ENCODE data around the gene QARS1. TPM values are rescaled to one million over a fixed set of nuclear protein-coding genes. Genes with fewer than 3 reads are reported as not detected.

Gene QARS1
- total RNA-seq, 1 donor from 2014 or later, result 243 TPM

- intact Hi-C loops (cut with micrococcal nuclease), result no loop called here
Observed at GRCh38 chr3:49054344-49054862, 50.2 kb downstream of the QARS1 start.

GRCh38 chr3:49053543-49053942 is 51.0 kb downstream of the QARS1 start:
- intact Hi-C loops (cut with micrococcal nuclease), result no loop called here

Other genes with a start within 250 kb of the QARS1 start
- gene SLC25A20, start 205.9 kb downstream of the QARS1 start, total RNA-seq, result 28.6 and 30.0 TPM in 2 replicates
- gene ARIH2, start 185.9 kb downstream of the QARS1 start, total RNA-seq, result 114 and 119 TPM in 2 replicates
- gene P4HTM, start 114.5 kb downstream of the QARS1 start, total RNA-seq, result 37.9 and 39.8 TPM in 2 replicates
- 156 TPM in 2 replicates for gene WDR6, start 97.4 kb downstream of the QARS1 start, total RNA-seq
- 21.9 and 23.7 TPM in 2 replicates for gene DALRD3, start 86.2 kb downstream of the QARS1 start, total RNA-seq
- 110 and 111 TPM in 2 replicates for gene NDUFAF3, start 82.6 kb downstream of the QARS1 start, total RNA-seq
- 259 and 264 TPM in 2 replicates for gene IMPDH2, start 75.4 kb downstream of the QARS1 start, total RNA-seq
- 138 and 147 TPM in 2 replicates for gene QRICH1, start 10.7 kb downstream of the QARS1 start, total RNA-seq
- gene USP19, start 16.1 kb upstream of the QARS1 start, total RNA-seq, result 61.2 and 63.5 TPM in 2 replicates
- not detected in 2 replicates for gene LAMB2, start 28.3 kb upstream of the QARS1 start, total RNA-seq
- gene CCDC71, start 61.6 kb upstream of the QARS1 start, total RNA-seq, result 23.4 and 24.0 TPM in 2 replicates
- gene KLHDC8B, start 66.8 kb upstream of the QARS1 start, total RNA-seq, result 0.66 and 1.1 TPM in 2 replicates
- 11.6 and 12.7 TPM in 2 replicates for gene C3orf62, start 172.5 kb upstream of the QARS1 start, total RNA-seq
- 84.2 and 87.9 TPM in 2 replicates for gene USP4, start 235.3 kb upstream of the QARS1 start, total RNA-seq

All from T-helper 2 cell treated with Interferon-gamma antibody and Interleukin-4, amounts not matched to agents 100 ng/mL and 5 ng/mL, for 36 hours (primary cell).